Measurements from ENCODE around the gene CPM.

DNA sequence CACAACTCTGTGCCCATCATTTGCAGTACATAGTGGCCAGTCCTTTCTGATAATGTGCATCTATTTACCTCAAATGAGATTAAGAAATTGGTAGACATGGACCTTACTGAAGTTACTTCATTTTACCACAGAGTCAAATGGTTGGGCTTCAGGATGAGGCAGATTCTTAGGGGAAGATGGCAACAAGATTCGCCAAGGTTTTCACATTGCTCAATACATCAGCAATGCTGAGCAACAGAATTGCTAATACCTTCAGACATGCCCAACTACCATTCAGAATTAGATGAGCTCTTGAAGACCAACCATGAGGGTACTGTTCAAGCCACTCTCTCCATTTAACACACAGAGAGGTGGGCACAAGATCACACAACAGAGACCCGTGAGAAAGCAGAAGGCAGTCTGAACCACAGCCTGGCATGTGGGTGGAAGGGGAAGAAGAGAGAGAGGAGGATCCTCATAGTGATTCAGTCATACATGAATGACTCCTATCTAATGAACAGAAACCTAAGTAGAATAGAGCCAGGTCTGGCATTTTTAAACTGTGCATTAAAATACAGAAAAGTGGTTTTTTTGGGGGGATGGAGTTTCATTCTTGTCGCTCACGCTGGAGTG, 28.5 kb downstream of the CPM start:
- TF ChIP-seq, protein P1, sequence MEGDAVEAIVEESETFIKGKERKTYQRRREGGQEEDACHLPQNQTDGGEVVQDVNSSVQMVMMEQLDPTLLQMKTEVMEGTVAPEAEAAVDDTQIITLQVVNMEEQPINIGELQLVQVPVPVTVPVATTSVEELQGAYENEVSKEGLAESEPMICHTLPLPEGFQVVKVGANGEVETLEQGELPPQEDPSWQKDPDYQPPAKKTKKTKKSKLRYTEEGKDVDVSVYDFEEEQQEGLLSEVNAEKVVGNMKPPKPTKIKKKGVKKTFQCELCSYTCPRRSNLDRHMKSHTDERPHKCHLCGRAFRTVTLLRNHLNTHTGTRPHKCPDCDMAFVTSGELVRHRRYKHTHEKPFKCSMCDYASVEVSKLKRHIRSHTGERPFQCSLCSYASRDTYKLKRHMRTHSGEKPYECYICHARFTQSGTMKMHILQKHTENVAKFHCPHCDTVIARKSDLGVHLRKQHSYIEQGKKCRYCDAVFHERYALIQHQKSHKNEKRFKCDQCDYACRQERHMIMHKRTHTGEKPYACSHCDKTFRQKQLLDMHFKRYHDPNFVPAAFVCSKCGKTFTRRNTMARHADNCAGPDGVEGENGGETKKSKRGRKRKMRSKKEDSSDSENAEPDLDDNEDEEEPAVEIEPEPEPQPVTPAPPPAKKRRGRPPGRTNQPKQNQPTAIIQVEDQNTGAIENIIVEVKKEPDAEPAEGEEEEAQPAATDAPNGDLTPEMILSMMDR (IDR thresholded peaks at IDR 0.05), result no peak
- no peak for TF ChIP-seq POLR2A (IDR thresholded peaks at IDR 0.05)
